Measurements from ENCODE around the gene KCNG2. TPM values are rescaled to one million over a fixed set of nuclear protein-coding genes. Genes with fewer than 3 reads are reported as not detected.

KCNG2 gene
- total RNA-seq, 1 donor from 2014 or later, result not detected

DNA sequence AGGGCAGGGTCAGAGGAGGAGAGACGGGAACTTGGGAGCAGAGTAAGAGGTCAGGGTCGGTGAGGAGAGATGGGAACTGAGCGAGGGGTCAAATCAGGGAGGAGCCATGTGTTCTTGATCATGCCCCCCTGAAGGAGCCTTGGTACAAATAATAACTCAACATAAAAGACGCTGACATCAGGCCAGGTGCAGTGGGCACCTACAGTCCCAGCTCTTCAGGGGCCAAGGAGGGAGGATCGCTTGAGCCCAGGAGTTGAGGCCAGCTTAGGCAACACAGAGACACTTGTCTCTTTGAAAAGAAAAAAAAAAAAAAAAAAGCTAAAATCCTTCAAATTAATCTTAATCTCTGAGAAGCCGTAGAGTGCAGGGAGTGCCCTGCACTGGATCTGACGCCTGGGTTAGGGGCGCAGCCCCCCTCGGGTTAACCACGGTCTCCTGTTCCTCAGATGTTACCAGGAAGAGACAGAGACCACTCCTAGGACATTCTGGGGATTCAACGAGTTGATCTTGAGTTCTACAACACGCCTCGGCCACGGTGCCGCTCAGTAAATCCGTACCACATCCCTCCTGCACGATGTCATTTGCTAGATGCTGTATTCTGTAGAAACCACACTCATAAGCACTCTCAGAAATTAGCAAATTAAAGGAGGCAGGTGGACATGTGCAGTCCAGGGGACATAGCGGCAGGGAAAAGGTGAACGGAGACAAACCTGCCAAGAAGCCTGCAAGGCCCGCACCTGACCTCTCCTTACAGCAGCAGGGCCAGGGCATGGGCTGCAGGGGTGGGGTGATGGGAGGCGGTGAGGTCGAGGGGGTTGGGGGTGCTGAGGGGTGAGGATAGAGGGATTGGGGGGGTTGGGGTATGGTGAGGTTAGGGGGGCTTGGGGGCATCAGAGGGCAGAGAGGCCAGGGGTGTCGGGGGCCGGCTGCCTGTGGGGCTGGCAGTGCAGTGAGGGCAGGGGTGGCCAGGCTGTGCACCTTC is 124.5 kb downstream of the KCNG2 start:
- H3K4me3 Mint-ChIP-seq (ENCODE audit: unreplicated experiment), result no peak overlapping the region
- peaks cover 16% of the 10 kb centered on the region for H3K36me3 Mint-ChIP-seq (ENCODE audit: low read depth)
- H3K27ac Mint-ChIP-seq (ENCODE audit: unreplicated experiment), result no peak overlapping the region
- peak; percentile 41 for DNase-seq (ENCODE audit: low spot score)
- no peaks in the 10 kb centered on the region for H3K9me3 Mint-ChIP-seq (ENCODE audit: low read depth)
- H3K4me1 Mint-ChIP-seq (ENCODE audit: low read depth), result no peaks in the 10 kb centered on the region
- no peaks in the 10 kb centered on the region for H3K27me3 Mint-ChIP-seq (ENCODE audit: low read depth)
- TF ChIP-seq CTCF (IDR thresholded peaks at IDR 0.05), result no peak

- Mint-ChIP-seq H3K9me3 (ENCODE audit: low read depth) (no peaks in the 10 kb centered on the region), H3K36me3 (ENCODE audit: low read depth) (peaks cover 15% of the 10 kb centered on the region), H3K4me3 (ENCODE audit: unreplicated experiment) (no peak overlapping the region), H3K27ac (ENCODE audit: unreplicated experiment) (no peak overlapping the region), H3K27me3 (ENCODE audit: low read depth) (no peaks in the 10 kb centered on the region), H3K4me1 (ENCODE audit: low read depth) (no peaks in the 10 kb centered on the region)
- TF ChIP-seq CTCF (IDR thresholded peaks at IDR 0.05), result no peak
- peak; percentile 85 for DNase-seq (ENCODE audit: low spot score)
Measured at GRCh38 chr18:79922971-79923411, 125.3 kb downstream of the KCNG2 start.

DNA sequence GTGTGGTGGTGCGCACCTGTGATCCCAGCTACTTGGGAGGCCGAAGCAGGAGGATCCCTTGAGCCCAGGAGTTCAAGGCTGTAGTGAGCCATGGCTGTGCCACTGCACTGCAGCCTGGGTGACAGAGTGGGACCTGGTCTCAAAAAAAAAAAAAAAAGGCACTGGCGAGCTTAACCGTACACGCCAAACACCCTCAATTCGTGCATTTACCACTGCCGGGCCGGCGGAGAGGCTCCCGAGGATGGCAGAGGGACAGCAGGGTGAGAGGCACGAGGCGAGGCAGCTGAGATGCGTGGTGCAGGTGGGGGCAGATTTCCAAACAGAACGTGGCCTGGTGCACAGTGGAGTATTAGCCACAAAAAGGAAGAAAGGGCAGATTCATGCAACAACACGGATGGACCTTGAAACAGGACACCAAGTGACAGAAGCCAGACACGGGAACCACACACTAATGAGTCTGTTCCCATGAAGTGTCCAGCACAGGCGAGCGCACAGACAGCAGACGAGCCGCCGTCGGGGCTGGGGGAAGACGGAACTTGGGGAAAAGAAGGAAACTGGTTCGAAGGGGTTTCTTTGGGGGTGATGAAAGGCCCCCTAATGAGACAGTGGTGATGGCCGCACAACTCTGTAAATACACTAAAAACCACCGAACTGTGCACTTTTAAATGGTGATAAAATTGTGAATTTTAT is 126.3 kb downstream of the KCNG2 start:
- DNase-seq (ENCODE audit: low spot score), result peak; percentile 72
- no peak for TF ChIP-seq CTCF (IDR thresholded peaks at IDR 0.05)
- no peak overlapping the region for H3K27ac Mint-ChIP-seq (ENCODE audit: unreplicated experiment)
- H3K4me3 Mint-ChIP-seq (ENCODE audit: unreplicated experiment), result no peak overlapping the region
- H3K27me3 Mint-ChIP-seq (ENCODE audit: low read depth), result no peaks in the 10 kb centered on the region
- no peaks in the 10 kb centered on the region for H3K4me1 Mint-ChIP-seq (ENCODE audit: low read depth)
- peaks cover 3% of the 10 kb centered on the region for H3K9me3 Mint-ChIP-seq (ENCODE audit: low read depth)
- H3K36me3 Mint-ChIP-seq (ENCODE audit: low read depth), result peaks cover 19% of the 10 kb centered on the region

DNA sequence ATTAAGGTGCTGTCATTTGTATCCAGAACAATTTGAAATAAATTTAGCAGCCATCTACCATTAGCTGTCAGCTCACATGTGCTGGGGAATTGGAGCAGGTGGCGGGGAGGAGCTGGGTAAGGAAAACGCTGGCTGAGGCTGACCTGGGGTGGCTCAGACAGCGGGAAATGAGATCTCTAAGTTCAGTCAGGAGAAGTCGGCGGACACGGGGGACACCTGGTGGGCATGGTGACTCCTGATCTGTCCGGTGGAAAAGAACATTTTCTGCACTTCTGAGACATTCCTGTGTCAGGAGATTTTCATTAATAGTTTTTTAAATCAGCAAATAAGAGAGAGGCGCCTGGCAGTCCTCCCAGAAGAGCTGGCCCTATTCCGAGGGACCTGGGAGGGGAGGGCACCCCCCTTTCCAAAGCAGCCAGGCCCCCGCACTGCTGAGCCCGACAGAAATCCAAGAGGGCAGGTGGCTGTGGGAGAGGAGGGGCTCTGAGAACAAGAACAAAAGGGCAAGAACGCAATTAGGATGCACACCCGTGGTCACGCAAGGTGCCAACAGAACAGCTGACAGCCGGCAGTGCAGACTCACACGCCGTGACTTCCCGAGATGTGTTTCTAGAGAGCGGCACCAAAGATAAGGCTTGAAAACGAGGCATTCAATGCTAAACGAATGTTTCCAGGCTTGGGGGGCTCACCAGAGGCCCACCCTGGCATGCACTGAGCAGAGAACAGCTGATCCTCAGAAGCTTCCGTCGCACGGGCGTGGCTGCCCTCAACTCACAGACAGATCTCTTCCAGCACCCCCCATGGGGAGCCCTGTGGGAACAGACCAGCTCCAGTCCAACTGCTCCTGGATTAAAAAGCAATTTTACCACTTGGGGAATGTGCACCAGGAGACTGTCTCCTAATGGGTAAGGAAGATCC is 127.3 kb downstream of the KCNG2 start:
- H3K9me3 Mint-ChIP-seq (ENCODE audit: low read depth), result peaks cover 13% of the 10 kb centered on the region
- DNase-seq (ENCODE audit: low spot score), result peak; percentile 62
- peak overlapping the region; percentile 22 for H3K27ac Mint-ChIP-seq (ENCODE audit: unreplicated experiment)
- H3K4me1 Mint-ChIP-seq (ENCODE audit: low read depth), result no peaks in the 10 kb centered on the region
- no peaks in the 10 kb centered on the region for H3K27me3 Mint-ChIP-seq (ENCODE audit: low read depth)
- H3K4me3 Mint-ChIP-seq (ENCODE audit: unreplicated experiment), result no peak overlapping the region
- peaks cover 27% of the 10 kb centered on the region for H3K36me3 Mint-ChIP-seq (ENCODE audit: low read depth)
- TF ChIP-seq CTCF (IDR thresholded peaks at IDR 0.05), result no peak

Measured in chondrocyte (in vitro differentiated cells).